Hepatocyte (in vitro differentiated cells): Measurements from ENCODE around the gene TCEAL1. TPM values are rescaled to one million over a fixed set of nuclear protein-coding genes. Genes with fewer than 3 reads are reported as not detected.
"Not testable (repeated sequence)": the region's sequence is repeated elsewhere in the genome, so short reads cannot be mapped to it uniquely, and the experiment has no call there.

Experiments used
- DNase-seq: peaks from one replicate; pipeline ENCODE4 v3.0.0-alpha.2; 2016; ENCODE audit warnings: low spot score
- H2AFZ ChIP-seq: fragments of 200-600 bp; sonication (generic); 2 replicates; pipeline ENCODE4 v1.6.0; 2016; ENCODE audit warnings: antibody characterized with exemption, mild to moderate bottlenecking
- H3K27ac ChIP-seq: fragments of 200-600 bp; sonication (generic); 2 replicates; pipeline ENCODE4 v1.5.1; 2016; ENCODE audit warnings: mild to moderate bottlenecking
- H3K27me3 ChIP-seq: fragments of 200-600 bp; sonication (generic); 2 replicates; pipeline ENCODE4 v1.6.1; 2016
- H3K36me3 ChIP-seq: fragments of 200-600 bp; sonication (generic); replicated peaks from 2 replicates; pipeline ENCODE4 v1.5.1; 2016; ENCODE audit warnings: low read depth; ENCODE audit not compliant: insufficient read depth
- H3K4me1 ChIP-seq: fragments of 200-600 bp; sonication (generic); 2 replicates; pipeline ENCODE4 v1.5.1; 2016; ENCODE audit warnings: mild to moderate bottlenecking, moderate library complexity; ENCODE audit not compliant: insufficient read depth
- H3K4me2 ChIP-seq: fragments of 200-600 bp; sonication (generic); 2 replicates; pipeline ENCODE4 v1.6.0; 2016
- H3K4me3 ChIP-seq: fragments of 200-600 bp; sonication (generic); 2 replicates; pipeline ENCODE4 v1.5.1; 2016; ENCODE audit warnings: mild to moderate bottlenecking
- H3K79me2 ChIP-seq: fragments of 200-600 bp; sonication (generic); 2 replicates; pipeline ENCODE4 v1.6.0; 2017; ENCODE audit warnings: mild to moderate bottlenecking
- H3K9me2 ChIP-seq: fragments of 200-600 bp; sonication (generic); replicated peaks from 2 replicates; pipeline ENCODE4 v1.6.0; 2017; ENCODE audit warnings: mild to moderate bottlenecking; ENCODE audit not compliant: insufficient read depth
- H3K9me3 ChIP-seq: fragments of 200-600 bp; sonication (generic); 2 replicates; pipeline ENCODE4 v1.5.1; 2016; ENCODE audit warnings: low read depth, mild to moderate bottlenecking
- H4K20me1 ChIP-seq: fragments of 200-600 bp; sonication (generic); 2 replicates; pipeline ENCODE4 v1.6.0; 2016; ENCODE audit warnings: mild to moderate bottlenecking; ENCODE audit not compliant: insufficient read depth, poor library complexity, severe bottlenecking
- EZH2 ChIP-seq: fragments of 200-600 bp; sonication (generic); IDR thresholded peaks from 2 replicates; pipeline ENCODE4 v1.6.1; 2016; ENCODE audit warnings: antibody characterized with exemption, mild to moderate bottlenecking, borderline replicate concordance
- EZH2phosphoT487 ChIP-seq: fragments of 200-600 bp; sonication (generic); IDR thresholded peaks from one replicate; pipeline ENCODE4 v1.6.1; 2018; ENCODE audit warnings: antibody characterized with exemption, mild to moderate bottlenecking, low read depth, moderate library complexity; ENCODE audit not compliant: unreplicated experiment, severe bottlenecking
- WGBS: methylation state at CpG from one replicate; pipeline ENCODE4 v1.1.6; 2016; ENCODE audit warnings: low lambda C conversion rate; ENCODE audit errors: missing lambda C conversion rate; 5-methylcytosine and 5-hydroxymethylcytosine counted together
- polyA plus RNA-seq: library from polyadenylated mRNA; unstranded; fragments of >200 nt; fragmentation: Nextera tagmentation; extraction: Ambion mirVana; gene quantifications from 2 replicates; pipeline ENCODE4 v1.2.1, GENCODE V29; 2016
- total RNA-seq: library from RNA; depleted of rRNA; stranded (reverse); fragments of >200 nt; gene quantifications from 2 replicates; pipeline ENCODE4 v1.2.3, GENCODE V29; 2014
- TF ChIP-seq, protein P1 (sequence below): fragments of 200-600 bp; sonication (generic); IDR thresholded peaks from 2 replicates; pipeline ENCODE4 v1.5.1; 2016; ENCODE audit warnings: antibody characterized with exemption, mild to moderate bottlenecking; ENCODE audit not compliant: poor library complexity

TCEAL1 gene
- total and polyA plus RNA-seq, 2 experiments from 2014 or later: 89.2 to 113 TPM

DNA sequence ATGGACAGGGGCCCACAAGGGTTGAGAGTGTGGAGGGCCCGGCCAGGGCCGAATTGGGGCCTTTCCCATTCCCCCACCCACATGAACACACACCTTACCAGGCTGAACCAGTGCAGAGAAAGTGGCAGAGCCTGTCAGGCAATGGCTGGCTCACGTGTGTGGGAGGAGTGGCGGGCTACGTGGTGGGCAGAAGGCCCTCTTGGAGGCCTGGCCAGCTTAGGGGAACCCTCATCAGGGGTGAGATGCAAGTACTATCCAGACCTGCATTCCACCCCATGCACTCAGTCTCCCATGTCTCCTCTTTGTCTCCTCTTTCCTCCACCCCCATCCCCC is 42.5 kb upstream of the TCEAL1 start:
- DNase-seq: peak; percentile 15
- Histone ChIP-seq H3K4me1 (no peaks in the 10 kb centered on the region), H3K27ac (peak overlapping the region; percentile 87), H3K27me3 (no peaks in the 10 kb centered on the region), H3K4me2 (peak overlapping the region; percentile 77), H2AFZ (no peak overlapping the region), H3K36me3 (no peaks in the 10 kb centered on the region), H3K9me2 (no peaks in the 10 kb centered on the region), H3K9me3 (no peaks in the 10 kb centered on the region), H3K4me3 (peak overlapping the region; percentile 66), H3K79me2 (peaks cover 15% of the 10 kb centered on the region), H4K20me1 (no peaks in the 10 kb centered on the region)
- TF ChIP-seq EZH2: no peak
- TF ChIP-seq EZH2phosphoT487: no peak
- TF ChIP-seq, protein P1, sequence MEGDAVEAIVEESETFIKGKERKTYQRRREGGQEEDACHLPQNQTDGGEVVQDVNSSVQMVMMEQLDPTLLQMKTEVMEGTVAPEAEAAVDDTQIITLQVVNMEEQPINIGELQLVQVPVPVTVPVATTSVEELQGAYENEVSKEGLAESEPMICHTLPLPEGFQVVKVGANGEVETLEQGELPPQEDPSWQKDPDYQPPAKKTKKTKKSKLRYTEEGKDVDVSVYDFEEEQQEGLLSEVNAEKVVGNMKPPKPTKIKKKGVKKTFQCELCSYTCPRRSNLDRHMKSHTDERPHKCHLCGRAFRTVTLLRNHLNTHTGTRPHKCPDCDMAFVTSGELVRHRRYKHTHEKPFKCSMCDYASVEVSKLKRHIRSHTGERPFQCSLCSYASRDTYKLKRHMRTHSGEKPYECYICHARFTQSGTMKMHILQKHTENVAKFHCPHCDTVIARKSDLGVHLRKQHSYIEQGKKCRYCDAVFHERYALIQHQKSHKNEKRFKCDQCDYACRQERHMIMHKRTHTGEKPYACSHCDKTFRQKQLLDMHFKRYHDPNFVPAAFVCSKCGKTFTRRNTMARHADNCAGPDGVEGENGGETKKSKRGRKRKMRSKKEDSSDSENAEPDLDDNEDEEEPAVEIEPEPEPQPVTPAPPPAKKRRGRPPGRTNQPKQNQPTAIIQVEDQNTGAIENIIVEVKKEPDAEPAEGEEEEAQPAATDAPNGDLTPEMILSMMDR: no peak
- WGBS: 51% methylated on average over 5 of the region's 5 CpGs

DNA sequence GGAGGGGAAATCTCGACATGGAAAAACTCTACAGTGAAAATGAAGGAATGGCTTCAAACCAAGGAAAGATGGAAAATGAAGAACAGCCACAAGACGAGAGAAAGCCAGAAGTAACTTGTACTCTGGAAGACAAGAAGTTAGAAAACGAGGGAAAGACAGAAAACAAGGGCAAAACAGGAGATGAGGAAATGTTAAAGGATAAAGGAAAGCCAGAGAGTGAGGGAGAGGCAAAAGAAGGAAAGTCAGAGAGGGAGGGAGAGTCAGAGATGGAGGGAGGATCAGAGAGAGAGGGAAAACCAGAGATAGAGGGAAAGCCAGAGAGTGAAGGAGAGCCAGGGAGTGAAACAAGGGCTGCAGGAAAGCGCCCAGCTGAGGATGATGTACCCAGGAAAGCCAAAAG is 42.1 kb upstream of the TCEAL1 start:
- Histone ChIP-seq H3K4me3 (no peak overlapping the region), H3K9me2 (no peaks in the 10 kb centered on the region), H3K27me3 (no peaks in the 10 kb centered on the region), H3K79me2 (peaks cover 15% of the 10 kb centered on the region), H3K9me3 (no peaks in the 10 kb centered on the region), H2AFZ (no peak overlapping the region), H3K27ac (peak overlapping the region; percentile 87), H3K4me1 (no peaks in the 10 kb centered on the region), H3K4me2 (peak overlapping the region; percentile 77), H4K20me1 (no peaks in the 10 kb centered on the region), H3K36me3 (no peaks in the 10 kb centered on the region)
- 73% methylated on average over 4 of the region's 4 CpGs for WGBS
- no peak for DNase-seq
- TF ChIP-seq EZH2phosphoT487 (no peak), EZH2 (no peak)

- not testable (repeated sequence) for H3K9me2 ChIP-seq, H3K4me1 ChIP-seq, H3K9me3 ChIP-seq, H3K4me3 ChIP-seq, H3K4me2 ChIP-seq, H2AFZ ChIP-seq, H3K79me2 ChIP-seq, H3K27me3 ChIP-seq, DNase-seq, H3K27ac ChIP-seq, H4K20me1 ChIP-seq, H3K36me3 ChIP-seq
- 100% methylated on average over 1 of the region's 1 CpG for WGBS
Observed at GRCh38 chrX:103592295-103592694, 36.5 kb upstream of the TCEAL1 start.

GRCh38 chrX:103595202-103595601 is 33.6 kb upstream of the TCEAL1 start:
- H2AFZ ChIP-seq, H4K20me1 ChIP-seq, H3K27ac ChIP-seq, H3K4me1 ChIP-seq, H3K27me3 ChIP-seq, H3K4me3 ChIP-seq, H3K79me2 ChIP-seq, H3K4me2 ChIP-seq, H3K9me3 ChIP-seq, H3K36me3 ChIP-seq, DNase-seq, H3K9me2 ChIP-seq: not testable (repeated sequence)
- WGBS: 95% methylated on average over 6 of the region's 6 CpGs

GRCh38 chrX:103607364-103608305 is 21.1 kb upstream of the TCEAL1 start, which contains the start of gene TCEAL3:
Gene TCEAL3 (plus strand): TSS chrX:103607963. CDS start chrX:103609065, 1,102 bp downstream.
- TF ChIP-seq, protein P1: no peak
- TF ChIP-seq EZH2phosphoT487 (no peak), EZH2 (no peak)
- peak within 1 kb of the TSS; percentile 92 for H3K27ac ChIP-seq
- peak; percentile 85 for DNase-seq
- H3K9me2 ChIP-seq: no peaks in the 10 kb centered on the region
- peak within 1 kb of the TSS; percentile 79 for H3K4me2 ChIP-seq
- peak within 1 kb of the TSS; percentile 86 for H3K4me3 ChIP-seq
- WGBS: 23% methylated on average over 23 of the region's 59 CpGs
- H3K79me2 ChIP-seq: peaks cover 24% of the 10 kb centered on the region
- H3K4me1 ChIP-seq: no peaks in the 10 kb centered on the region
- H2AFZ ChIP-seq: peak within 1 kb of the TSS; percentile 89
- H3K27me3 ChIP-seq: no peaks in the 10 kb centered on the region
- no peaks in the 10 kb centered on the region for H4K20me1 ChIP-seq
- no peaks in the 10 kb centered on the region for H3K36me3 ChIP-seq
- no peaks in the 10 kb centered on the region for H3K9me3 ChIP-seq
